Osteoblast (primary cell): ENCODE results near the gene CRY2. TPM values are rescaled to one million over a fixed set of nuclear protein-coding genes. Genes with fewer than 3 reads are reported as not detected.
A peak's percentile ranks its signal among the peaks of the same experiment; 100 is the strongest.
"Not testable (repeated sequence)": the region's sequence is repeated elsewhere in the genome, so short reads cannot be mapped to it uniquely, and the experiment has no call there.

Experiments
- DNase-seq: peaks from one replicate; pipeline ENCODE4 v3.0.0; 2011; ENCODE audit warnings: low spot score, mixed read lengths; ENCODE audit not compliant: insufficient read length; ENCODE audit errors: missing footprints
- H2AFZ ChIP-seq: 2 replicates; pipeline ENCODE4 v1.6.0; 2011; ENCODE audit warnings: mild to moderate bottlenecking, low read length
- H3K27ac ChIP-seq: 2 replicates; pipeline ENCODE4 v1.5.1; 2011; ENCODE audit warnings: mild to moderate bottlenecking, low read depth, low read length, moderate library complexity
- H3K27me3 ChIP-seq: 2 replicates; pipeline ENCODE4 v1.6.0; 2012; ENCODE audit warnings: mild to moderate bottlenecking, control low read depth, inconsistent platforms, low read length, moderate library complexity; ENCODE audit not compliant: insufficient read depth
- H3K36me3 ChIP-seq: 2 replicates; pipeline ENCODE4 v1.5.1; 2011; ENCODE audit warnings: mild to moderate bottlenecking, low read length, control low read depth, moderate library complexity; ENCODE audit not compliant: insufficient read depth
- H3K4me1 ChIP-seq: 2 replicates; pipeline ENCODE4 v1.5.1; 2011; ENCODE audit warnings: mild to moderate bottlenecking, low read length, control low read depth, moderate library complexity; ENCODE audit not compliant: insufficient read depth
- H3K4me2 ChIP-seq: 2 replicates; pipeline ENCODE4 v1.6.0; 2011; ENCODE audit warnings: mild to moderate bottlenecking, low read length; ENCODE audit not compliant: insufficient read depth
- H3K4me3 ChIP-seq: fragments of 200-600 bp; sonication (generic); 3 replicates; pipeline ENCODE4 v1.5.1; 2012; ENCODE audit warnings: mild to moderate bottlenecking, low read length, inconsistent platforms; ENCODE audit not compliant: insufficient read depth
- H3K79me2 ChIP-seq: 2 replicates; pipeline ENCODE4 v1.6.0; 2012; ENCODE audit warnings: mild to moderate bottlenecking, low read length, control low read depth, inconsistent platforms; ENCODE audit not compliant: insufficient read depth
- H3K9me3 ChIP-seq: 2 replicates; pipeline ENCODE4 v1.5.1; 2011; ENCODE audit warnings: low read depth, low read length, control low read depth
- H4K20me1 ChIP-seq: 2 replicates; pipeline ENCODE4 v1.6.0; 2012; ENCODE audit warnings: mild to moderate bottlenecking, low read length, control low read depth; ENCODE audit not compliant: insufficient read depth
- total RNA-seq: library from RNA; depleted of rRNA; stranded (reverse); fragments of >200 nt; gene quantifications from 2 replicates; pipeline ENCODE4 v1.2.3, GENCODE V29; 2012
- TF ChIP-seq, protein P1 (sequence below): IDR thresholded peaks from 2 replicates; pipeline ENCODE4 v1.5.1; 2011; ENCODE audit warnings: mild to moderate bottlenecking, low read depth, low read length, moderate library complexity; ENCODE audit errors: extremely low read depth

CRY2 gene
- total RNA-seq, 1 donor = 21.0 TPM

DNA sequence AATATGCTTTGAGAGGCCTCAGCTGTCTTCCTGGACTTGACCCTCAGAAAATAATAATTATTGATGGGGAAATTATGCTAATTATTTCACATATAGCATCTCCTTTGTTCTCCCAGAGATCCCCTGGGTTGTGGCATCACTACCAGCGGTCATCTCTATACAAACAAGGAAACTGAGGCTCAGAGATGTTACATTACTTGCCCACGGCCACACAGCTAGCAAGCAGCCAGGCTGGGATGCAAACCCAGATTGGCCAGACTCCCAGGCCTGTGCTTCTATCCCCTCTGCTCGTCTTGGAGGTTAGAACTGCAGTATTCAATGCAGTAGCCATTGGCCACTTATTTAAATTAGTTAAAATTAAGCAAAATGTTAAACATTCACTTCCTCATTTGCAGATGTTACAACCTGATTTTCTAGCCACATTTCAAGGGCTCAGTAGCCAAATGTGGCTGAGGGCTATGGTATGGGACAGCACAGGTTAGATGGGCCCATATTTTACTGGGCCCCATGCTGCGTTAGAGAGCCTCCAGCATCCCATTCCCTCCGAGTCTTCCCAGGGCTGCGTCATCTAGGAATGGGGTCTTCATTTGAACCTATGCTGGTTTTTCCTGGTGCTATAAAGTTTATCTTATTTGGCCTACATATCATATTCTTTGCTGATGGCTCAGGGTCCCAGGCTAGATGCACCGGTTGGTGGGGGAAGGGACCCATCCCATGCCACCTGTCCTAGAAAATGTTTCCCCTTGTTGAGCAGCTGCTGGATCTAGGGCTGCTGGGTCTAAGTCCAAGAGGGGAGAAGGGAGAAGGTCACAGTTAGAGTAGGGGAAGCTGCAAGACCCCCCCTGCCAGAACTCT lies 40.1 kb upstream of the CRY2 start:
- TF ChIP-seq, protein P1, sequence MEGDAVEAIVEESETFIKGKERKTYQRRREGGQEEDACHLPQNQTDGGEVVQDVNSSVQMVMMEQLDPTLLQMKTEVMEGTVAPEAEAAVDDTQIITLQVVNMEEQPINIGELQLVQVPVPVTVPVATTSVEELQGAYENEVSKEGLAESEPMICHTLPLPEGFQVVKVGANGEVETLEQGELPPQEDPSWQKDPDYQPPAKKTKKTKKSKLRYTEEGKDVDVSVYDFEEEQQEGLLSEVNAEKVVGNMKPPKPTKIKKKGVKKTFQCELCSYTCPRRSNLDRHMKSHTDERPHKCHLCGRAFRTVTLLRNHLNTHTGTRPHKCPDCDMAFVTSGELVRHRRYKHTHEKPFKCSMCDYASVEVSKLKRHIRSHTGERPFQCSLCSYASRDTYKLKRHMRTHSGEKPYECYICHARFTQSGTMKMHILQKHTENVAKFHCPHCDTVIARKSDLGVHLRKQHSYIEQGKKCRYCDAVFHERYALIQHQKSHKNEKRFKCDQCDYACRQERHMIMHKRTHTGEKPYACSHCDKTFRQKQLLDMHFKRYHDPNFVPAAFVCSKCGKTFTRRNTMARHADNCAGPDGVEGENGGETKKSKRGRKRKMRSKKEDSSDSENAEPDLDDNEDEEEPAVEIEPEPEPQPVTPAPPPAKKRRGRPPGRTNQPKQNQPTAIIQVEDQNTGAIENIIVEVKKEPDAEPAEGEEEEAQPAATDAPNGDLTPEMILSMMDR = no peak
- peaks cover 50% of the 10 kb centered on the region for H4K20me1 ChIP-seq
- peaks cover 33% of the 10 kb centered on the region for H3K79me2 ChIP-seq
- H3K4me3 ChIP-seq = peak overlapping the region; percentile 97
- H3K4me1 ChIP-seq = peaks cover 23% of the 10 kb centered on the region
- peaks cover 33% of the 10 kb centered on the region for H3K36me3 ChIP-seq
- H3K27ac ChIP-seq = no peak overlapping the region
- H3K27me3 ChIP-seq = no peaks in the 10 kb centered on the region
- DNase-seq = peak; percentile 53
- H3K9me3 ChIP-seq = no peaks in the 10 kb centered on the region
- H3K4me2 ChIP-seq = peak overlapping the region; percentile 97
- no peak overlapping the region for H2AFZ ChIP-seq

DNA sequence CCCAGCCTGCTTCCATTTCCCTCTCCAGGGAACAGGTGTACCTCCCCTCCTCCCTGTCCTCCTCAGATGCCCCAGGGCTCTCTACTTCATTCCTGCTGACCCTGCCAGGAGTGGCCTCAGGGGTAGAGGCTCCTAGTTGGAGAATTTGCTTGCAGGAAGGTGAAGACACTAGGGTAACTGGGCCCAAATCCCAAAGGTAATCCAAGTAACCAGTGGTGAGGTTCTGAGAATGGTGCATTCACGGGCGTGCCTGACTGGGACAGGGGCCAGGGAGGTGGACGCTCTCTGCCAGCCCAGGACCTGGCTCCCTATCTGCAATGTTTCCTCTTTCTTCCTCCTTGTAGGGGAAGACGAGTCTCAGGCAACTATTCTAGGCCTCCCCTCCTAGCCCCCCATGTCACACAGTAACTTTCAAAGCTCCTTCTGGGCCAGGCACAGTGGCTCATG lies 39.5 kb upstream of the CRY2 start:
- Histone ChIP-seq H3K27me3 (no peaks in the 10 kb centered on the region), H4K20me1 (peaks cover 51% of the 10 kb centered on the region), H3K27ac (no peak overlapping the region), H3K4me2 (peak overlapping the region; percentile 97), H3K36me3 (peaks cover 33% of the 10 kb centered on the region), H3K9me3 (no peaks in the 10 kb centered on the region), H3K79me2 (peaks cover 33% of the 10 kb centered on the region), H3K4me1 (peaks cover 23% of the 10 kb centered on the region), H2AFZ (no peak overlapping the region), H3K4me3 (peak overlapping the region; percentile 97)
- DNase-seq = no peak
- TF ChIP-seq, protein P1 = no peak

DNA sequence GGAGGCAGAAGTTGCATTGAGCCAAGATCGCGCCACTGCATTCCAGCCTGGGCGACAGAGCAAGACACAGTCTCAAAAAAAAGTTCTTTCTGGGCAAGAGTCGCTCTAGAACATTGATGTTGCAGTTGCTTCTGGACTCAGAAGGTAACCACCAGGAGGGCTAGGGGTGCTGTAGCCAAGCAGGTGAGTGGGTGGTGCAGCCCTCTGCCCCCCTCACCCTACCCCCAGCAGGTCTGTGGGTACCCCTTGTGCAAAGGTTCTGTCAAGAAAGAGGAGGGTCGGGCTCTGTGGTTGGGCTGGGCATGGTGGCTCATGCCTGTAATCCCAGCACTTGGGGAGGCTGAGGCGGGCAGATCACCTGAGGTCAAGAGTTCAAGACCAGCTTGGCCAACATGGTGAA lies 38.8 kb upstream of the CRY2 start:
- H3K27ac ChIP-seq, H3K27me3 ChIP-seq, H3K4me3 ChIP-seq, H2AFZ ChIP-seq, H3K4me2 ChIP-seq, H3K9me3 ChIP-seq, DNase-seq: not testable (repeated sequence)
- Histone ChIP-seq H3K4me1 (peaks cover 23% of the 10 kb centered on the region), H3K36me3 (peaks cover 33% of the 10 kb centered on the region), H4K20me1 (peaks cover 51% of the 10 kb centered on the region), H3K79me2 (peaks cover 33% of the 10 kb centered on the region)

DNA sequence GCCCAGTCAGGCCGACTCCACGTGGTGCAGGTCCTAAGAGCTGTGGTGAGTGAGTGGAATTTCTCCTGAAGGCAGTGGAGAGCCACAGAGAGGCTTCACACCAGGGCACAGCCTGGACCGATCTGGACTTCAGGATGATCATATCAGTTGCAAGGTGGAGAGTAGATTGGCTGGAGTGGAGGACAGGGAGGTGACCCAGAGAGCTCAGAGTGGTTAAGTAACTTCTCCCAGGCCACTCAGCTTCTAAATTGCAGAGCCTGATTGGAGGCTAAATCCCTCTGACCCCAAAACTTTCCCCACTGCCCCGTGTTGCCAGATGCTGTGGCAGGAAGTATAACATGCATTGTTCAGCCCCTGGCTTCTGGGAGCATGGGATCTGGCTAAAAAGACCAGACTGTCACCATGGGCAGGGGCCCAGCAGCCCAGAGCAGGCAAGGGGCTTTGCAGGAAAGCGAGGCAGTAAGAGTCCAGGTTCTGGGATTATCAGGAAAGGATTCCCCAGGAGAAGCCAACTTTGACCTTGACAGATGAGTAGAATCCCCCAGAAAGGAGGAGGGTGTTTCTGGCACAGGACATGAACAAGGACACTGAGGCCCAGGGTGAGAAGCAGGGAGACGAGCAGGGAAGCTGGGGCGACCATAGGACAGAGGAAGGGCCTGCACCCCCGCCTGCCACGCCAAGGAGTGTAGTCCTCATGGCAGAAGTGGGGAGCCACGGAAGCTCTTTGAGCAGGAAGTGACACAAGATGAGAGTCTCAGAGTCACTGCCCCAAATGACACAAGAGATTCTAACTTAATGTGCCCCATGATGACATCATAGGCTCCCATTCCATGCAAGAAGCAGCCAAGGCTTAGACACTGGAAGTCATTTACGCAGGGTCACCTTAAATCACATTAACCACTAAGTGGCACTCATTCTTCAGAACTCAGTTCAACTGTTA lies 37.5 kb upstream of the CRY2 start:
- Histone ChIP-seq H3K4me1 (peaks cover 23% of the 10 kb centered on the region), H2AFZ (no peak overlapping the region), H3K9me3 (no peaks in the 10 kb centered on the region), H3K4me3 (no peak overlapping the region), H3K27me3 (no peaks in the 10 kb centered on the region), H4K20me1 (peaks cover 51% of the 10 kb centered on the region), H3K36me3 (peaks cover 33% of the 10 kb centered on the region), H3K4me2 (no peak overlapping the region), H3K27ac (no peak overlapping the region), H3K79me2 (peaks cover 33% of the 10 kb centered on the region)
- DNase-seq = peak; percentile 52
- TF ChIP-seq, protein P1 = no peak
